Activated CD4-positive, alpha-beta T cell treated with anti-CD3 and anti-CD28 coated beads for 24 hours (primary cell): ENCODE measurements around the gene FTCDNL1.

Experiments used
- DNase-seq, 2 donors: peaks; one replicate each; pipeline ENCODE4 v3.0.0-alpha.2; 2020; ENCODE audit warnings: low read depth in 2 of 2

Gene FTCDNL1

GRCh38 chr2:199842631-199843395, 8.2 kb downstream of the FTCDNL1 start:
- DNase-seq, result no peak

GRCh38 chr2:199841409-199841808, 9.6 kb downstream of the FTCDNL1 start:
- DNase-seq, result no peak

- no peak for DNase-seq
These were observed 12.6 kb downstream of the FTCDNL1 start for GRCh38 chr2:199838399-199838798.

- no peak for DNase-seq
These were observed 14.0 kb downstream of the FTCDNL1 start for GRCh38 chr2:199836943-199837342.

GRCh38 chr2:199833525-199833924, 17.5 kb downstream of the FTCDNL1 start:
- DNase-seq, result no peak

- no peak for DNase-seq
These were observed 20.5 kb downstream of the FTCDNL1 start for GRCh38 chr2:199830531-199830930.

GRCh38 chr2:199829628-199830027, 21.4 kb downstream of the FTCDNL1 start:
- DNase-seq, result no peak

GRCh38 chr2:199819746-199820145, 31.2 kb downstream of the FTCDNL1 start:
- no peak for DNase-seq

GRCh38 chr2:199818754-199819153, 32.2 kb downstream of the FTCDNL1 start:
- DNase-seq, result no peak

- no peak for DNase-seq
These were observed 33.0 kb downstream of the FTCDNL1 start for GRCh38 chr2:199818026-199818425.

- DNase-seq, result no peak
These were observed 36.2 kb downstream of the FTCDNL1 start for GRCh38 chr2:199814817-199815211.

GRCh38 chr2:199814101-199814816, 36.7 kb downstream of the FTCDNL1 start:
- no peak for DNase-seq

GRCh38 chr2:199812493-199812892, 38.5 kb downstream of the FTCDNL1 start:
- DNase-seq, result no peak

GRCh38 chr2:199811346-199811745, 39.6 kb downstream of the FTCDNL1 start:
- DNase-seq, result no peak

- no peak for DNase-seq
These were observed 40.4 kb downstream of the FTCDNL1 start for GRCh38 chr2:199810422-199811171.

GRCh38 chr2:199807966-199808365, 43.0 kb downstream of the FTCDNL1 start:
- no peak for DNase-seq

- DNase-seq, result no peak
These were observed 44.8 kb downstream of the FTCDNL1 start for GRCh38 chr2:199806179-199806578.

- no peak for DNase-seq
These were observed 46.2 kb downstream of the FTCDNL1 start for GRCh38 chr2:199804831-199805230.

GRCh38 chr2:199798831-199799580, 52.0 kb downstream of the FTCDNL1 start:
- DNase-seq, result no peak

GRCh38 chr2:199797431-199798403, 53.3 kb downstream of the FTCDNL1 start:
- DNase-seq, result no peak

- no peak for DNase-seq
These were observed 58.6 kb downstream of the FTCDNL1 start for GRCh38 chr2:199792381-199792780.
